Thoracic aorta (tissue), 2 donors: ENCODE measurements around the gene TPD52L2. TPM values are rescaled to one million over a fixed set of nuclear protein-coding genes. Genes with fewer than 3 reads are reported as not detected.
"Not testable (repeated sequence)": the region's sequence is repeated elsewhere in the genome, so short reads cannot be mapped to it uniquely, and the experiment has no call there.

ENCODE experiments used
- ATAC-seq: fragments of 150-250 bp; one replicate; pipeline ENCODE4 v1.8.0; 2017; ENCODE audit warnings: low read depth; ENCODE audit not compliant: insufficient number of reproducible peaks, low FRiP score
- DNase-seq: peaks from one replicate; pipeline ENCODE4 v3.0.0-alpha.2; 2020; ENCODE audit warnings: low spot score
- H3K27ac ChIP-seq, 2 donors: fragments of 200-600 bp; sonication (generic); 1 replicate in 1 of 2; 2 replicates in 1 of 2; pipeline ENCODE4 v1.5.1; 2016; ENCODE audit warnings: mild to moderate bottlenecking in 2 of 2, moderate library complexity in 2 of 2
- H3K27me3 ChIP-seq: fragments of 200-600 bp; sonication (generic); replicated peaks from 2 replicates; pipeline ENCODE4 v1.6.0; 2016; ENCODE audit warnings: mild to moderate bottlenecking; ENCODE audit not compliant: insufficient read depth
- H3K36me3 ChIP-seq: fragments of 200-600 bp; sonication (generic); one replicate; pipeline ENCODE4 v1.5.1; 2016
- H3K4me1 ChIP-seq, 2 donors: fragments of 200-600 bp; sonication (generic); 1 replicate in 1 of 2; 2 replicates in 1 of 2; pipeline versions ENCODE4 v1.5.1 to v1.6.0; 2016; ENCODE audit warnings: low read depth in 2 of 2, mild to moderate bottlenecking in 1 of 2; ENCODE audit not compliant: control insufficient read depth in 1 of 2
- H3K4me3 ChIP-seq: fragments of 200-600 bp; sonication (generic); 2 replicates; pipeline ENCODE4 v1.5.1; 2016; ENCODE audit warnings: mild to moderate bottlenecking
- H3K9me3 ChIP-seq: fragments of 200-600 bp; sonication (generic); 2 replicates; pipeline ENCODE4 v1.5.1; 2016
- total RNA-seq, 2 donors: library from RNA; depleted of rRNA; stranded (reverse); fragments of >200 nt; gene quantifications; one replicate each; pipeline versions ENCODE4 v1.1.0 to v1.2.3, GENCODE V29; 2016
- TF ChIP-seq, protein P1 (sequence below): fragments of 200-600 bp; sonication (generic); IDR thresholded peaks from one replicate; pipeline ENCODE4 v1.5.1; 2019; ENCODE audit warnings: antibody characterized with exemption

The TPD52L2 gene
- total RNA-seq, 2 donors from 2014 or later = 106 to 159 TPM

DNA sequence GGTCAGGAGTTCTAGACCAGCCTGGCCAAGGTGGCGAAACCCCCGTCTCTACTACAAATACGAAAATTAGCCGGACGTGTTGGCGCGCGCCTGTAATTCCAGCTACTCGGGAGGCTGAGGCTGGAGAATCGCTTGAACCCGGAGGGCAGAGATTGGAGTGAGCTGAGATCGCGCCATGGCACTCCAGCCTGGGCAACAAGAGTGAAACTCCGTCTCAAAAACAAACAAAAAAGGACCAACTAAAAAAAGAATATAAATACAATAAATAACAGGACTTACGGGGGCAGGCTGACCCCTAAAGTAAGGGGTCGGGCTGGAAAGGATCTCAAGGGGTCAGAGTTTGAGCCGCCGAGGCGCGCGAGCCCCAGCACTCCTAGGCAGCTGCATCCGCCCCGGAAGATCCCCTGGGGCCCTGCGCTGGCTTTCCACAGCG lies 509 bp upstream of the TPD52L2 start:
- H3K4me3 ChIP-seq = peak overlapping the region; percentile 95
- no peaks in the 10 kb centered on the region for H3K9me3 ChIP-seq
- DNase-seq (no peak), ATAC-seq (no peak)
- H3K27me3 ChIP-seq = no peaks in the 10 kb centered on the region
- H3K27ac ChIP-seq = peak overlapping the region; percentile 85 to 93
- peaks cover 5% of the 10 kb centered on the region for H3K36me3 ChIP-seq
- TF ChIP-seq, protein P1, sequence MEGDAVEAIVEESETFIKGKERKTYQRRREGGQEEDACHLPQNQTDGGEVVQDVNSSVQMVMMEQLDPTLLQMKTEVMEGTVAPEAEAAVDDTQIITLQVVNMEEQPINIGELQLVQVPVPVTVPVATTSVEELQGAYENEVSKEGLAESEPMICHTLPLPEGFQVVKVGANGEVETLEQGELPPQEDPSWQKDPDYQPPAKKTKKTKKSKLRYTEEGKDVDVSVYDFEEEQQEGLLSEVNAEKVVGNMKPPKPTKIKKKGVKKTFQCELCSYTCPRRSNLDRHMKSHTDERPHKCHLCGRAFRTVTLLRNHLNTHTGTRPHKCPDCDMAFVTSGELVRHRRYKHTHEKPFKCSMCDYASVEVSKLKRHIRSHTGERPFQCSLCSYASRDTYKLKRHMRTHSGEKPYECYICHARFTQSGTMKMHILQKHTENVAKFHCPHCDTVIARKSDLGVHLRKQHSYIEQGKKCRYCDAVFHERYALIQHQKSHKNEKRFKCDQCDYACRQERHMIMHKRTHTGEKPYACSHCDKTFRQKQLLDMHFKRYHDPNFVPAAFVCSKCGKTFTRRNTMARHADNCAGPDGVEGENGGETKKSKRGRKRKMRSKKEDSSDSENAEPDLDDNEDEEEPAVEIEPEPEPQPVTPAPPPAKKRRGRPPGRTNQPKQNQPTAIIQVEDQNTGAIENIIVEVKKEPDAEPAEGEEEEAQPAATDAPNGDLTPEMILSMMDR = peak; percentile 4
- H3K4me1 ChIP-seq = peaks cover 13 to 28% of the 10 kb centered on the region in 2 donors

DNA sequence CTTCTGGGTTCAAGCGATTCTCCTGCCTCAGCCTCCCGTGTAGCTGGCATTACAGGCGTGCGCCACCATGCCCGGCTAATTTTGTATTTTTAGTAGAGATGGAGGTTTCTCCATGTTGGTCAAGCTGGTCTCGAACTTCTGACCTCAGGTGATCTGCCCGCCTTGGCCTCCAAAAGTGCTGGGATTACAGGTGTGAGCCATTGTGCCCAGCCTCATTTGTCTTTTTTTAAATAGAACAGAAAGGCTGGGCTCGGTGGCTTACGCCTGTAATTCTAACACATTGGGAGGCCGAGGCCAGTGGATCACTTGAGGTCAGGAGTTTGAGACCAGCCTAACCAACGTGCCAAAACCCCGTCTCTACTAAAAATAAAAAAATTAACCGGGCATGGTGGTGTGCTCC lies 2.0 kb downstream of the TPD52L2 start:
- not testable (repeated sequence) for H3K27me3 ChIP-seq, DNase-seq, ATAC-seq, H3K27ac ChIP-seq, H3K4me3 ChIP-seq, H3K9me3 ChIP-seq
- Histone ChIP-seq H3K36me3 (peaks cover 21% of the 10 kb centered on the region), H3K4me1 (peaks cover 13 to 28% of the 10 kb centered on the region in 2 donors)

DNA sequence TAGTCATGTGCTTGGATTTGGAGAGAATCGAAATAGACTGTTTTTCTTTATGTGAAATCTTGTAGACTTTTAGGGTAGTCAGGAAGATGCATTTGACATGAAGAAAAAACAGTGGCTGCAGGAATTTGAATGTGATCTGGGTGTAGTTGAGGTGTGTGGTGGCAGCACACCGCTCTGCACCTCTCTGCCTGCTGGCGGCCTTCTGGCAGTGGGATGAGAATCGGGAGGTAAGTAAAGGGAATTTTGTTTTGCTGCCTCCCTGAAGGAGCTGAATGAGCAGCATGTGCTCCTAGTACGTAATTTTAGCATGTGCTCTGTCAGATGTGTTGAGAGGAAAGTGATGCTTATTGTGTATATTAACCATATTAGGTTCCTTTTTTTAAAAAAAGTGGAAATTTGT lies 3.2 kb downstream of the TPD52L2 start:
- no peaks in the 10 kb centered on the region for H3K27me3 ChIP-seq
- H3K9me3 ChIP-seq = no peaks in the 10 kb centered on the region
- TF ChIP-seq, protein P1 = no peak
- no peak for ATAC-seq
- no peak overlapping the region for H3K27ac ChIP-seq
- H3K4me3 ChIP-seq = no peak overlapping the region
- no peak for DNase-seq
- peaks cover 26% of the 10 kb centered on the region for H3K36me3 ChIP-seq
- peaks cover 13 to 27% of the 10 kb centered on the region in 2 donors for H3K4me1 ChIP-seq

DNA sequence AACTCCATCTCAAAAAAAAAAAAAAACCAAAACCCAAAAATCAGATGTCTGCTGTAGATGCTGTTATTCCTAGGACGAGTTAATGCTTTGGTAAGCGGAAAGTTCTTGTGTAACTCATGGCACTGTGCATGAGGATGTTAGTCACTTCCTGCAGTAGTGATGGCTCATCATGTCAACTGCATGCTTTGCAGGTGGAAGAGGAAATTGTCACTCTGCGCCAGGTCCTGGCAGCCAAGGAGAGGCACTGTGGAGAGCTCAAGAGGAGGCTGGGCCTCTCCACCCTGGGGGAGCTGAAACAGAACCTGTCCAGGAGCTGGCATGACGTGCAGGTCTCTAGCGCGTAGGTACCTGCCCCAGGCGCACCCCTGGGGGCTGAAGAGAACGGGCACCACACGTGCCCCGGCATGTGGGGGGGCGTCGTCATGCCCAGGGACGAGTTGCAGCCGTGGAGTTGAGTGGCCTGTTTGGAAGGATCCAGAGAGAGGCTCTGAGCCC lies 8.5 kb downstream of the TPD52L2 start:
- peak overlapping the region in 1 of 2 donors; percentile 8 for H3K27ac ChIP-seq

DNA sequence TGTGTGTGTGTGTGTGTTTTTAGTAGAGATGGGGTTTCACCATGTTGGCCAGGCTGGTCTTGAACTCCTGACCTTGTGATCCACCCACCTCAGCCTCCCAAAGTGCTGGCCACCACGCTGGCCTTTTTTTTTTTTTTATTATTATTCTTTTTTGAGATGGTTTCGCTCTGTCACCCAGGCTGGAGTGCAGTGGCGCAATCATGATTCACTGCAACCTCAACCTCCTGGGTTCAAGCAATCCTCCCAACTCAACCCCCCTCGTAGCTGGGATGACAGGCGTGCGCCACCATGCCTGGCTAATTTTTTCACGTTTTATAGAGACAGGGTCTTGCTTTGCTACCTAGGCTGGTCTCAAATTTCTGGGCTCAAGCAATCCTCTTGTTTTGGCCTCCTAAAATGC lies 9.2 kb downstream of the TPD52L2 start:
- not testable (repeated sequence) for DNase-seq, H3K4me1 ChIP-seq, ATAC-seq, H3K27me3 ChIP-seq, H3K27ac ChIP-seq, H3K9me3 ChIP-seq, H3K4me3 ChIP-seq
- peaks cover 67% of the 10 kb centered on the region for H3K36me3 ChIP-seq

More for the DNA sequence above, 8.5 kb downstream of the TPD52L2 start:
- Histone ChIP-seq H3K27me3 (no peaks in the 10 kb centered on the region), H3K4me3 (no peak overlapping the region), H3K4me1 (peaks cover 0 to 3% of the 10 kb centered on the region in 2 donors), H3K36me3 (peaks cover 67% of the 10 kb centered on the region), H3K9me3 (no peaks in the 10 kb centered on the region)
- DNase-seq (no peak), ATAC-seq (peak; percentile 70)
- TF ChIP-seq, protein P1 = no peak

DNA sequence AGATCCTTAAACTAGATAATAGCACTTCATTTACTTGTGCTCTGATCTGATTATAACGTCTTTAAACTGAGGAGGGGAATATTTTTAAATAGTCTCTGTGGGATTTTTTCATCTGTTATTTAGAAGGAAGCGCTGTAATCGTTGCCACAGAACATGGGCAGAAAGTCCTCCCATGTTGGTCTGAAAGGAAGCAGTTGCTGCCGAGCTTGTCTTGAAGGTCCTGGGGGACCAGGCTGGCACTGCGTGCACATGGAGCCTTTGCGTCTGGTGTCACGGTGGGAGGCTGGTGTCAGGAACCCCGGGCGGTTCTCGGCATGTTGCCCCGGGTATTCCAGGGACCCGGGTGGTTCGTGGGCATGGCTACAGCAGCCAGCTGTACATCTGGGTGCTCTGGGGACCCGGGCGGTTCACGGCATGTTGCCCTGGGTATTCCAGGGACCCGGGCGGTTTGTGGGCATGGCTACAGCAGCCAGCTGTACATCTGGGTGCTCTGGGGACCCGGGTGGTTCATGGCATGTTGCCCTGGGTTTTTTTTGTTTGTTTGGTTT lies 11.5 kb downstream of the TPD52L2 start:
- H3K36me3 ChIP-seq = peaks cover 55% of the 10 kb centered on the region

More for the DNA sequence above, 11.5 kb downstream of the TPD52L2 start:
- H3K4me3 ChIP-seq = no peak overlapping the region
- H3K4me1 ChIP-seq = peaks cover 0 to 3% of the 10 kb centered on the region in 2 donors
- no peaks in the 10 kb centered on the region for H3K27me3 ChIP-seq
- ATAC-seq = no peak
- no peaks in the 10 kb centered on the region for H3K9me3 ChIP-seq
- no peak overlapping the region for H3K27ac ChIP-seq
- DNase-seq = no peak
- TF ChIP-seq, protein P1 = no peak
